MV-4-11 (cell line): ENCODE measurements around the gene ROBO2.

Experiments
- DNase-seq: peaks from one replicate; lab custom pipeline; 2025; lab: John Stamatoyannopoulos, UW

ROBO2 gene, protein sequence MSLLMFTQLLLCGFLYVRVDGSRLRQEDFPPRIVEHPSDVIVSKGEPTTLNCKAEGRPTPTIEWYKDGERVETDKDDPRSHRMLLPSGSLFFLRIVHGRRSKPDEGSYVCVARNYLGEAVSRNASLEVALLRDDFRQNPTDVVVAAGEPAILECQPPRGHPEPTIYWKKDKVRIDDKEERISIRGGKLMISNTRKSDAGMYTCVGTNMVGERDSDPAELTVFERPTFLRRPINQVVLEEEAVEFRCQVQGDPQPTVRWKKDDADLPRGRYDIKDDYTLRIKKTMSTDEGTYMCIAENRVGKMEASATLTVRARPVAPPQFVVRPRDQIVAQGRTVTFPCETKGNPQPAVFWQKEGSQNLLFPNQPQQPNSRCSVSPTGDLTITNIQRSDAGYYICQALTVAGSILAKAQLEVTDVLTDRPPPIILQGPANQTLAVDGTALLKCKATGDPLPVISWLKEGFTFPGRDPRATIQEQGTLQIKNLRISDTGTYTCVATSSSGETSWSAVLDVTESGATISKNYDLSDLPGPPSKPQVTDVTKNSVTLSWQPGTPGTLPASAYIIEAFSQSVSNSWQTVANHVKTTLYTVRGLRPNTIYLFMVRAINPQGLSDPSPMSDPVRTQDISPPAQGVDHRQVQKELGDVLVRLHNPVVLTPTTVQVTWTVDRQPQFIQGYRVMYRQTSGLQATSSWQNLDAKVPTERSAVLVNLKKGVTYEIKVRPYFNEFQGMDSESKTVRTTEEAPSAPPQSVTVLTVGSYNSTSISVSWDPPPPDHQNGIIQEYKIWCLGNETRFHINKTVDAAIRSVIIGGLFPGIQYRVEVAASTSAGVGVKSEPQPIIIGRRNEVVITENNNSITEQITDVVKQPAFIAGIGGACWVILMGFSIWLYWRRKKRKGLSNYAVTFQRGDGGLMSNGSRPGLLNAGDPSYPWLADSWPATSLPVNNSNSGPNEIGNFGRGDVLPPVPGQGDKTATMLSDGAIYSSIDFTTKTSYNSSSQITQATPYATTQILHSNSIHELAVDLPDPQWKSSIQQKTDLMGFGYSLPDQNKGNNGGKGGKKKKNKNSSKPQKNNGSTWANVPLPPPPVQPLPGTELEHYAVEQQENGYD (N-terminal part only)

GRCh38 chr3:77039606-77040171 is at the start of gene ROBO2:
TSS of gene ROBO2 (plus strand) at chr3:77040099. CDS start at chr3:77040786, 687 bp downstream.
- DNase-seq, result no peak

GRCh38 chr3:76990606-76991005 is 49.3 kb upstream of the ROBO2 start:
- no peak for DNase-seq

- DNase-seq, result peak; percentile 43
These were observed 48.7 kb upstream of the ROBO2 start for GRCh38 chr3:76991165-76991564.

GRCh38 chr3:76997733-76998132 is 42.2 kb upstream of the ROBO2 start:
- DNase-seq, result no peak

DNA sequence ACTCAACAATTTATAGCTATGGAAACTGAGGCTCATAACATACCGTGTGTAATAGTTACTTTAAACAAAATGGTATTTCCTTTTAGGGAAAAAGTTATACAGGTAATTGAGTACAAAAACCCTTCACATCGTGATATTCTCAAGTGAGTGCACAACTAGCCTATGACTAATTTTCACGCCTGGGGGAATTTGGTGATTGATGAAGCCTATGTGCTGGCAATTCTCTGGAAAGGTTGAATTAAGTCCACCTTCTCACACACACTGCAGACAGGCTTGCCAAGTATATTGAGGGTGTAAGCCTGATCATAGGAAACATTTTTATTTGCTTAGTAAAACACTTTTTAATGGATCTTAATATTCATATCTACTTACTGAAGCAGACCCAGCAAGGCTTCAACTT is 41.3 kb upstream of the ROBO2 start:
- DNase-seq, result no peak

DNA sequence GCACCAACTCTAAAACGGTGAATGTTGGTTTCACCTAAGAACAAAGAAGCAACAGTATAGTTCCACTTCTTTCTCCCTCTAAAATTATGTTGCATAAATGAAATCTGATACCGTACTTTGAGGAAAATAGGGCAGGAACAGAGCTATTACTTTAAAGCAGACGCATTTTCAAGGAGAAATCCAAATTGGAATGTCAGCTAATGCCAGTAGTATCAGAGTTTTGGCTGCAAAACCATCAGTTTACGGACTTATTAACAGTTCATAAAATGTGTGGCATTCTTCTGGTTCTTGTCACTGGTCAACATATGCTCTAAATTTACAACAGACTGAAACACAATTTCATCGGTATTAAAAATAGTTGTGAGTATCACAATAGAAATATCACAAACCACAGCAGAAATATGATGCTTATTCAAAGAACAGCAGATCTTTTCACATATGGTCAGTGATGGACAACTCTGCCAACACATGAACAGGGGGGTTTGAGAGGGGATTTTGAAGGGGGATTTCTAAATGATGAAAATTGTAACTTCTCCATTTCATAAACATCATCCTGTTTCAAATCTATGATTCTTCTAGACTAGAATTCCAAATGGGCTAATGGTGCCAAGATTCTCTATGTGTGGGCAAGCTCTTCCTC is 38.7 kb upstream of the ROBO2 start:
- no peak for DNase-seq

DNA sequence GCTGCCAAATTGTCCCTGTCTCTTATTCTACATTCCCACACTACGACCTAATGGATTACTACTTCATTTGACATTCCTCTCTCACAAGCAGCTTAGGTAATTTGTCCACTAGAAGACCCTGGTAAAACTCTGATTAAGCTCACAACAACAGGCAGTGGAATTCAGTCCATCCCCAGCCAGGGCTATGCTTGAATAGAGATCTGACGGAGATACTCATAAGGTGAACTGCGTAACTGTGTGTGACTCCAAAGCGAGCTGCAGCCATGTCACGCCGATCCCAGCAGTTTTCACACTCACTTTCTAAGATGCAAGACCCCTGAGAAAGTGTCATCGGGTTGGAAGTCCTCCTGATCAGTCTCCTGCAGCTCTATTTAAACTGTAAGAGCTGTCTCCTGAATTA is 25.7 kb upstream of the ROBO2 start:
- DNase-seq, result no peak

GRCh38 chr3:77025471-77025870 is 14.4 kb upstream of the ROBO2 start:
- no peak for DNase-seq

DNA sequence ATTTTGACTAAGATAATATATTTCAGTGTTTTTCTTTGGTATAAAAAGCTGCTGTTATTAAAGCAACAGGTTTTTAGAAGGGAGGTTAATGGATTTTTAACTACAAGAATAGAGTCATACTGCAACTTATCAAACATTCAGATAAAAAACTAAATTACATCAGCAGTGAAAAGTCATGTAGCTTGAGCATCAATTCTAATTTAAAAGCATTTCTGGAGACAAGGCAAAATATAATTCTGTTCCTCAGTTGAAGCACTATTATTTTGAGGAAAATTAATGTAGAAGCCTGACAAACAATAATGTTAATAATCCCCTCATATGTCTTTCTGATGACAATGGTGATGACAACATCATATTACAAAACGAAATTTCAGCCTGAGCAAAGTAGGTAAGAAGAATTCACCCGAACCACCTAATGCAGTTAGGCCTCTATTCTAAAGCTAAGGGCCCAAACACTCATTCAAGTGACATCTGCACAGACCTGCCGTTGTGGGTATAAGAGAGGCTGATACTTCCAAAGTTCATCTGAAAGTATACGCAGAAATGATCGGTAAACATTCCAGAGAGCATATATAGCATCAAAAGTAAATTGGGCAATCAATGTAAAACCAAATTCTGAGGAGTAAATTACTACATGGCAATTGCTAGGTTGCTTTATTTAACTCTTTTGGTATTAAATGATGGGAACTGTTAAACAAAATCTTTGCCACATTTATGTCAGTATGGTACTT is 12.8 kb upstream of the ROBO2 start:
- no peak for DNase-seq

GRCh38 chr3:77028005-77028404 is 11.9 kb upstream of the ROBO2 start:
- peak; percentile 63 for DNase-seq

DNA sequence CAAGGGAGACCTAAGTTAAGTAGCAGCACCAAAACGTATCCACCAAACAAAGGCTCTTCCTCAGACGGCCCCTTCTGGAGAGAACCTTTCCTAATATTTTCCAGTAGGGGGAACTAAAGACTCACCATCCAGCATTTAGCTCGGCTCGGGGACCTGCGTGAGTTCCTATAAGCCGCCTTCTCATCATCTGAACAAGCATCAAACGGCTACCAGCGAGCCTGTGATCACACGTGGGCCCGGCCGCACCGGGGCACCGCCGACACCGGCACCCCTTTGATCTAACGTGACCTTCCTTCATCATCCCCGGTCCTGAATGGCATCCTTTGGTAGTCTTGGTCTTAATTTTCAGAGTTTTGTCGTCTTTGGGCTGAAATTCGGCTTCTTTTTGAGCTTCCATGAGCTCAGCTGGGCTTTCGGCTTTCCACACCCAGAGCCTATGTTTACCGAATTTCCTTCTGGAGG is 1.4 kb upstream of the ROBO2 start:
- peak; percentile 69 for DNase-seq

- no peak for DNase-seq
These were observed 831 bp upstream of the ROBO2 start for GRCh38 chr3:77038930-77039605.

- DNase-seq, result no peak
These were observed 317 bp downstream of the ROBO2 start for GRCh38 chr3:77040216-77040615.

GRCh38 chr3:77040926-77041722 is 1.2 kb downstream of the ROBO2 start:
- DNase-seq, result no peak

- DNase-seq, result no peak
These were observed 1.9 kb downstream of the ROBO2 start for GRCh38 chr3:77041811-77042210.

DNA sequence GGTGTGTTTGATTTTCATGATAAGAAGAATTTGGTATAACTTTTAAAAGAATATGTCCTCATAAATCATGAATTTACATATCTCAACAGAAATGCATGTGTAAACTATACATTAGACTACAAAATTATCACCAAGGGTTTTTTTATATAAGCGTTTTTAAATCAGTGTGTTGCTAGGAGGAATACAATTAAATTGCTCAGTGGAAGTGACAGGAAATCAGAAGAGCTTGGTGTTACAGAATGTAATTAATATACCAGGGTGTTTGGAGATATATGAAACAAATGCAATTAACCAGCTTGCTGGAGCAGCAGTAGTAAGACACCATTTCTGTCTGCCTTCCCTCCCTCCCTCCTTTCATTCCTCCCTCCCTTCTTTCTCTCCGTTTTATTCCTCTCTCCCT is 2.4 kb downstream of the ROBO2 start:
- DNase-seq, result no peak

DNA sequence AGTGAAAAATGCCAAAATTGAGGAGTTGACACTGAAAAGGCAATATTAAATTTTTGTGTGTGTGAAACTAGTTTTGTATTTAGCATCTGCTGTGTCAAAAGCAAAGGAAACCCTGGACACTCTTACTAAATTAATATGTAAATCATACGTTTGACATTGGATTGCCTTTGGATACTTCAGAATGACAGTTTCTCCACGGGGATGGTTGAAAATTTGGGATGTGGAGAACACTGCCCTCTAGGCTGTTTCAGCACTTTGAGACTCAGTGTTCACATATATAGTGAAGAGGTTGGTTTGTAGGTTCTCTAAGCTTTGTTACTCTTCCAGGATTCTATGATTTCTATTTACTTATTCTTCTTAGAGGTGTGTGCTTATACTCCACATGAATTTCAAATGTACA is 3.0 kb downstream of the ROBO2 start:
- DNase-seq, result no peak

DNA sequence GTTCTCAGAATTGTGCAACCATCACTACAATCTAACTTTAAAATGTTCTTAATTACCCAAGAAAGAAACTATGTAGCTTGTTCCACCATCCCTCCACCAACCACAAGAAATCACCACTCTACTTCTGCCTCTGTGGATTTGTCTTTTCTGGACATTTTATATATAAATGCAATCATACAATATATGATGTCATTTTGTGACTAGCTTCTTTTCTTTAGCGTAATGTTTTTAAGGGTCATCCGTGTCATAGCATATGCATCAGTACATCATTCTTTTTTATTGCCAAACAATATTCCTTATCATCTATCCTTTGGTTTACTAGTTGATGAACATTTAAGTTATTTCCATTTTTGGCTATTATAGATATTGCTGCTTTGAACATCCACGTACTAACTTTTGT is 5.8 kb downstream of the ROBO2 start:
- no peak for DNase-seq

DNA sequence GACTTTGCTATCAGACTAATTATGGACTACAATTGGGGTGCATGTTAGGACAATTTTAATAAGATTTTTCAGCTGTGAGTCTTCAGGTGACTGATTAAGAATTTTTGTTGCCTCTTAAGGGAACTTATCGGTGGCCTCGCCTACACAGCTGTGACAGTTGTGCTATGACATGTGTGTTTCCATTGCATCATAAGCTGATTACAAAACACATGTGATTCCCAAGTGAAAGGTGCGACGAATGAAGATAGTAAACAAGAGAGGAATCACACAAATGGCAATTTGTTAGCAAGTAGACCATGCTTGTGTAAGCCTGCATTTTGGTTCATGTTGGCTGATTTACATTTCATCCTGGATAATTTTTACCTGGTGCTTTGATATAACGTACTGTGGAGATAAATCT is 8.3 kb downstream of the ROBO2 start:
- no peak for DNase-seq

GRCh38 chr3:77051591-77051990 is 11.7 kb downstream of the ROBO2 start:
- no peak for DNase-seq
